ENCODE measurements around the gene C17orf75. TPM values are rescaled to one million over a fixed set of nuclear protein-coding genes. Genes with fewer than 3 reads are reported as not detected.

Gene C17orf75
- total RNA-seq, 1 experiment from 2014 or later = 27.0 TPM

DNA sequence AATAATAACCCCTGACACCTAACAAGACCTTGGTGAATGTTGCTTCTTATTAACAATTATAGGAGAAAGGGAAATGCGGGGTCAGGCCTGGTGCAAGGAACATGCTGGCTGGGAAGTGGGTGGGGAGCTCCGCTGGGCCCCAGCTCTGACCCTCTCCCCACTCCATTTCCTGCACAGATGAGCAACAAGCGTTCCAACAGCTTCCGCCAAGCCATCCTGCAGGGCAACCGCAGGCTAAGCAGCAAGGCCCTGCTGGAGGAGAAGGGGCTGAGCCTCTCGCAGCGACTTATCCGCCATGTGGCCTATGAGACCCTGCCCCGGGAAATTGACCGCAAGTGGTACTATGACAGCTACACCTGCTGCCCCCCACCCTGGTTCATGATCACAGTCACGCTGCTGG is 53.4 kb downstream of the C17orf75 start:
- Histone ChIP-seq H3K9me3 (ENCODE audit: low read length) (no peaks in the 10 kb centered on the region), H3K79me2 (ENCODE audit: low read length) (no peaks in the 10 kb centered on the region), H3K4me1 (ENCODE audit: insufficient read depth, low read length) (no peaks in the 10 kb centered on the region), H3K27me3 (ENCODE audit: low read length) (no peaks in the 10 kb centered on the region), H3K4me3 (ENCODE audit: low read length) (no peak overlapping the region), H3K36me3 (ENCODE audit: low read depth, low read length) (no peaks in the 10 kb centered on the region), H3F3A (ENCODE audit: low read length, unreplicated experiment) (no peaks in the 10 kb centered on the region), H3K9ac (ENCODE audit: low read length) (no peak overlapping the region), H3K4me2 (ENCODE audit: low read length) (no peak overlapping the region), H2AFZ (ENCODE audit: low read length) (no peak overlapping the region), H3K9me2 (replicated peaks; ENCODE audit: low read length) (no peaks in the 10 kb centered on the region), H3K27ac (ENCODE audit: low read length) (no peak overlapping the region), H4K20me1 (ENCODE audit: low read length) (no peaks in the 10 kb centered on the region)
- BruUV-seq (replicated peaks) = no TSS peak
- no peak for DNase-seq
- no peak for ATAC-seq
- CTCF ChIA-PET = no interaction called here
- POLR2A ChIA-PET (ENCODE audit: unreplicated experiment) = no interaction called here
- intact Hi-C loops (cut with micrococcal nuclease) = no loop called here
- TF ChIP-seq, protein P1, sequence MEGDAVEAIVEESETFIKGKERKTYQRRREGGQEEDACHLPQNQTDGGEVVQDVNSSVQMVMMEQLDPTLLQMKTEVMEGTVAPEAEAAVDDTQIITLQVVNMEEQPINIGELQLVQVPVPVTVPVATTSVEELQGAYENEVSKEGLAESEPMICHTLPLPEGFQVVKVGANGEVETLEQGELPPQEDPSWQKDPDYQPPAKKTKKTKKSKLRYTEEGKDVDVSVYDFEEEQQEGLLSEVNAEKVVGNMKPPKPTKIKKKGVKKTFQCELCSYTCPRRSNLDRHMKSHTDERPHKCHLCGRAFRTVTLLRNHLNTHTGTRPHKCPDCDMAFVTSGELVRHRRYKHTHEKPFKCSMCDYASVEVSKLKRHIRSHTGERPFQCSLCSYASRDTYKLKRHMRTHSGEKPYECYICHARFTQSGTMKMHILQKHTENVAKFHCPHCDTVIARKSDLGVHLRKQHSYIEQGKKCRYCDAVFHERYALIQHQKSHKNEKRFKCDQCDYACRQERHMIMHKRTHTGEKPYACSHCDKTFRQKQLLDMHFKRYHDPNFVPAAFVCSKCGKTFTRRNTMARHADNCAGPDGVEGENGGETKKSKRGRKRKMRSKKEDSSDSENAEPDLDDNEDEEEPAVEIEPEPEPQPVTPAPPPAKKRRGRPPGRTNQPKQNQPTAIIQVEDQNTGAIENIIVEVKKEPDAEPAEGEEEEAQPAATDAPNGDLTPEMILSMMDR (conservative IDR thresholded peaks at IDR 0.05; ENCODE audit: low read depth, low read length) = no peak
- TF ChIP-seq EZH2 (IDR thresholded peaks at IDR 0.05; ENCODE audit: low read length, unreplicated experiment) (no peak), EZH2phosphoT487 (IDR thresholded peaks at IDR 0.05; ENCODE audit: borderline replicate concordance, low read length) (no peak)

DNA sequence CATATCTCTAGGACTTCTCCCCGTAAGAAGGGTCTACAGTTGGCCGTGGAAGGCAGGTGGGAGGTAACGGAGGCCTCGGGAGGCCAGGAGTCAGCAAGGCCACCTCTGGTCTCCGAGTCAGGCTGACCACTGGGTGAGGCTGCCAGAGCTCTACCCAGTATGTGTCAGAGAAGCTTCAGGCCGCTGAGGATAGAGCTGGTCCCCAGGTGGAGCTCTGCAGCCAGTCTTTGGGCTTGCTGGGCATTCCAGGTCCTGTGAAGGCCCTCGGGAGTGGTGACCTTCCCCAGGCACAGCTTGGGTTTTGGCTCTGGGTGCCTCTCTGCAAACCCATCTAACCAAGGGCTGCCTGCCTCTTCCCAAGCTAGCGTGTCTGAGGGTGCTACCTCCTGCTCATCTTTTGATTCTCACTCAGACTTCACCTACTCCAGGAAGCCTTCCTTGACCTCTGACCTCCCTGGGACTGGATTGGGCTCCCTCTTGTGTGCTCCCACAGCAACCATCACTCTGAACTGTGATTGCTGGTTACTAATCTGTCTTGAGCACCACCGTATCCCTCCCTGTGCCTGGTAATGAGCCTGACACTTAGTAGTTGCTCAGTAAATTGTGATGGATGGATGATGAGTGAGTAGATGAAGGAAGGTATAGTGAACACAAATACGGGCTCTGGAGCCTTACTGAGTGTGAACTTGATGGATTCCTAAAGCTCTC is 54.0 kb downstream of the C17orf75 start:
- intact Hi-C loops (cut with micrococcal nuclease) = no loop called here
- Histone ChIP-seq H3K4me3 (ENCODE audit: low read length) (no peak overlapping the region), H3K27ac (ENCODE audit: low read length) (no peak overlapping the region), H3K9me3 (ENCODE audit: low read length) (no peaks in the 10 kb centered on the region), H3K27me3 (ENCODE audit: low read length) (no peaks in the 10 kb centered on the region), H4K20me1 (ENCODE audit: low read length) (no peaks in the 10 kb centered on the region), H3F3A (ENCODE audit: low read length, unreplicated experiment) (no peaks in the 10 kb centered on the region), H3K79me2 (ENCODE audit: low read length) (no peaks in the 10 kb centered on the region), H2AFZ (ENCODE audit: low read length) (no peak overlapping the region), H3K9me2 (replicated peaks; ENCODE audit: low read length) (no peaks in the 10 kb centered on the region), H3K36me3 (ENCODE audit: low read depth, low read length) (no peaks in the 10 kb centered on the region), H3K9ac (ENCODE audit: low read length) (no peak overlapping the region), H3K4me2 (ENCODE audit: low read length) (no peak overlapping the region), H3K4me1 (ENCODE audit: insufficient read depth, low read length) (no peaks in the 10 kb centered on the region)
- no peak for ATAC-seq
- ChIA-PET CTCF (no interaction called here), POLR2A (ENCODE audit: unreplicated experiment) (no interaction called here)
- no TSS peak for BruUV-seq (replicated peaks)
- no peak for DNase-seq
- TF ChIP-seq EZH2phosphoT487 (IDR thresholded peaks at IDR 0.05; ENCODE audit: borderline replicate concordance, low read length) (no peak), EZH2 (IDR thresholded peaks at IDR 0.05; ENCODE audit: low read length, unreplicated experiment) (no peak)
- TF ChIP-seq, protein P1 (conservative IDR thresholded peaks at IDR 0.05; ENCODE audit: low read depth, low read length) = no peak

DNA sequence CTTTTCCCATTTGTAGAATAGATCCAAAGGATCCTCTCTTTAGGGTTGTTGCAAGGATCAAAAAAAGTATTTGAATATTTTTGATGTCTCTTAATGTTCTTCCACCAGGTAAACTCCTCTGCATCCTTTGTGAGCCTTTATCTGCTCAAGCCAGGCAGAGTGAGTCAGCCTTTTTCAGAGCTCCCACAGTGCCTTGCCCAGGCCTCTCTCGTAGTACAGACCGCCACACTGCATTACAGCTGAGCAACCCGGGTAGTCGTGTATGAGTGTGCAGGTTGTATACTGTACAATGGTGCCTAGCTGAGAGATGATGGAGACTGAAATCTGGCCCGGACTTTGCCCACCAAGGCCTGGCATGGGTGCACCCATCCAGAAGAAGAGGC is 55.5 kb downstream of the C17orf75 start:
- Histone ChIP-seq H3K4me1 (ENCODE audit: insufficient read depth, low read length) (no peaks in the 10 kb centered on the region), H3K79me2 (ENCODE audit: low read length) (no peaks in the 10 kb centered on the region), H2AFZ (ENCODE audit: low read length) (no peak overlapping the region), H3K27ac (ENCODE audit: low read length) (no peak overlapping the region), H3K36me3 (ENCODE audit: low read depth, low read length) (no peaks in the 10 kb centered on the region), H3K9me3 (ENCODE audit: low read length) (no peaks in the 10 kb centered on the region), H3K4me3 (ENCODE audit: low read length) (no peak overlapping the region), H3F3A (ENCODE audit: low read length, unreplicated experiment) (no peaks in the 10 kb centered on the region), H3K4me2 (ENCODE audit: low read length) (no peak overlapping the region), H4K20me1 (ENCODE audit: low read length) (no peaks in the 10 kb centered on the region), H3K9me2 (replicated peaks; ENCODE audit: low read length) (no peaks in the 10 kb centered on the region), H3K9ac (ENCODE audit: low read length) (no peak overlapping the region), H3K27me3 (ENCODE audit: low read length) (no peaks in the 10 kb centered on the region)
- intact Hi-C loops (cut with micrococcal nuclease) = no loop called here
- TF ChIP-seq EZH2phosphoT487 (IDR thresholded peaks at IDR 0.05; ENCODE audit: borderline replicate concordance, low read length) = no peak
- no peak for TF ChIP-seq EZH2 (IDR thresholded peaks at IDR 0.05; ENCODE audit: low read length, unreplicated experiment)
- TF ChIP-seq, protein P1 (conservative IDR thresholded peaks at IDR 0.05; ENCODE audit: low read depth, low read length) = no peak
- DNase-seq = no peak
- no peak for ATAC-seq
- ChIA-PET CTCF (no interaction called here), POLR2A (ENCODE audit: unreplicated experiment) (no interaction called here)
- BruUV-seq (replicated peaks) = no TSS peak
